ENCODE measurements around the gene MCRIP1.

Gene MCRIP1

DNA sequence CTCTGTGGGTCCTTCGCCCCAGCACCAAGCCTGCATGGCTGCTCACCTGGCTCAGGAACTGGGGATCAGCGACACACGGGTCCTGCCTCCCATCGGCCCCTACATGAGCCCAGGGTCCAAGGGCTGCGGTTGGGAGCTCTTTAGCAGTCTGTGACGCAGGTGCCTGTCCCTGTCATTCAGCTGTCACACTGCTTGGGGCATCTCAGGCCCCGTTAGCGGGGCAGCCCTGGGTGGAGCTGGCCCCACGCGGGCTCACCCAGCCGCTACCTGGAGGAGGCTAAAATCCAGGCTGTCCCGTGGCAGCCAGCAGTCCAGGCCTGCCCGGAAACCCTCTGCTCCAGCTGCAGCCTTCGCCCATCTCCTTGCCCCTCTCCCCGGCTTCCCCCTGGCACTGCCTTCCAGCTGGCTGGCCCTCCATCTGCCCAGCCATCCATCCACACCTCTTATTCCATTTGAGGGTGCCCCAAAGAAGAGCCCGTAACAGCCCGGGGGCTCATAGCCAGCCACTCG, 25.8 kb downstream of the MCRIP1 start:
- Histone ChIP-seq H2BK120ac (ENCODE audit: low read depth, low read length) (no peak overlapping the region), H3K23ac (ENCODE audit: low read depth, low read length, poor library complexity) (peak overlapping the region; percentile 89), H3K9ac (ENCODE audit: low read depth, low read length, poor library complexity) (peak overlapping the region; percentile 44), H3K4ac (ENCODE audit: low read length) (no peak overlapping the region), H3K4me3 (ENCODE audit: low read length in 2 of 2) (no peak overlapping the region), H3K79me1 (ENCODE audit: low read depth, low read length) (peaks cover 7% of the 10 kb centered on the region), H3K27me3 (ENCODE audit: control insufficient read depth in 3 of 3, insufficient read depth in 3 of 3, low read depth in 1 of 3, low read length in 3 of 3) (peaks cover 20 to 85% (median 56%) of the 10 kb centered on the region in 3 experiments), H3K18ac (ENCODE audit: low read length) (no peak overlapping the region), H2BK12ac (ENCODE audit: low read length) (no peak overlapping the region), H3K36me3 (replicated peaks in 1 of 2; ENCODE audit: control insufficient read depth in 2 of 2, insufficient read depth in 2 of 2, low read length in 2 of 2) (no peaks in the 10 kb centered on the region), H2BK15ac (ENCODE audit: low read length) (no peak overlapping the region), H2AFZ (ENCODE audit: low read length) (no peak overlapping the region), H3K4me2 (ENCODE audit: insufficient read depth, low read length, poor library complexity, severe bottlenecking) (no peak overlapping the region), H3K14ac (ENCODE audit: low read length) (no peak overlapping the region), H3K9me3 (replicated peaks in 1 of 2; ENCODE audit: control insufficient read depth in 2 of 2, insufficient read depth in 1 of 2, low read depth in 1 of 2, low read length in 2 of 2) (peaks cover under 1 to 2% of the 10 kb centered on the region in 2 donors), H4K8ac (ENCODE audit: low read depth, low read length) (no peak overlapping the region), H2AK5ac (ENCODE audit: low read depth, low read length) (peak overlapping the region; percentile 84), H2BK5ac (ENCODE audit: low read length) (no peak overlapping the region), H4K91ac (ENCODE audit: low read depth, low read length, poor library complexity) (no peak overlapping the region), H3K4me1 (ENCODE audit: control insufficient read depth in 2 of 2, insufficient read depth in 1 of 2, low read depth in 1 of 2, low read length in 2 of 2) (peaks cover 2 to 7% of the 10 kb centered on the region in 2 donors), H3K27ac (replicated peaks; ENCODE audit: low read length) (no peak overlapping the region)
- DNase-seq (ENCODE audit: low spot score) = no peak
- WGBS, 2 donors (ENCODE audit: extremely low coverage in 2 of 2, insufficient read length in 2 of 2, insufficient replicate concordance in 1 of 2) = no CpG with 5 or more reads among the region's 18 CpGs

GRCh38 chr17:81806461-81807209, 26.5 kb downstream of the MCRIP1 start:
- peak overlapping the region; percentile 57 for H3K18ac ChIP-seq (ENCODE audit: low read length)
- peak overlapping the region; percentile 44 for H3K9ac ChIP-seq (ENCODE audit: low read depth, low read length, poor library complexity)
- H3K4me1 ChIP-seq (ENCODE audit: control insufficient read depth in 2 of 2, insufficient read depth in 1 of 2, low read depth in 1 of 2, low read length in 2 of 2) = peaks cover 2 to 7% of the 10 kb centered on the region in 2 donors
- H2AK5ac ChIP-seq (ENCODE audit: low read depth, low read length) = peak overlapping the region; percentile 84
- H3K4ac ChIP-seq (ENCODE audit: low read length) = no peak overlapping the region
- H3K14ac ChIP-seq (ENCODE audit: low read length) = no peak overlapping the region
- H3K27me3 ChIP-seq (ENCODE audit: control insufficient read depth in 3 of 3, insufficient read depth in 3 of 3, low read depth in 1 of 3, low read length in 3 of 3) = peaks cover 20 to 90% (median 63%) of the 10 kb centered on the region in 3 experiments
- peaks cover 7% of the 10 kb centered on the region for H3K79me1 ChIP-seq (ENCODE audit: low read depth, low read length)
- peak overlapping the region; percentile 24 for H2BK5ac ChIP-seq (ENCODE audit: low read length)
- peak overlapping the region; percentile 55 for H3K23ac ChIP-seq (ENCODE audit: low read depth, low read length, poor library complexity)
- no peaks in the 10 kb centered on the region for H3K36me3 ChIP-seq (replicated peaks in 1 of 2; ENCODE audit: control insufficient read depth in 2 of 2, insufficient read depth in 2 of 2, low read length in 2 of 2)
- no peak overlapping the region for H2BK12ac ChIP-seq (ENCODE audit: low read length)
- H2AFZ ChIP-seq (ENCODE audit: low read length) = no peak overlapping the region
- no peak overlapping the region for H3K4me3 ChIP-seq (ENCODE audit: low read length in 2 of 2)
- no peak overlapping the region for H4K91ac ChIP-seq (ENCODE audit: low read depth, low read length, poor library complexity)
- H3K4me2 ChIP-seq (ENCODE audit: insufficient read depth, low read length, poor library complexity, severe bottlenecking) = no peak overlapping the region
- WGBS, 2 donors (ENCODE audit: extremely low coverage in 2 of 2, insufficient read length in 2 of 2, insufficient replicate concordance in 1 of 2) = no CpG with 5 or more reads among the region's 23 CpGs
- DNase-seq (ENCODE audit: low spot score) = no peak
- H3K27ac ChIP-seq (replicated peaks; ENCODE audit: low read length) = no peak overlapping the region
- peaks cover 2 to 4% of the 10 kb centered on the region in 2 donors for H3K9me3 ChIP-seq (replicated peaks in 1 of 2; ENCODE audit: control insufficient read depth in 2 of 2, insufficient read depth in 1 of 2, low read depth in 1 of 2, low read length in 2 of 2)
- H2BK120ac ChIP-seq (ENCODE audit: low read depth, low read length) = peak overlapping the region; percentile 18
- H2BK15ac ChIP-seq (ENCODE audit: low read length) = peak overlapping the region; percentile 49
- no peak overlapping the region for H4K8ac ChIP-seq (ENCODE audit: low read depth, low read length)

DNA sequence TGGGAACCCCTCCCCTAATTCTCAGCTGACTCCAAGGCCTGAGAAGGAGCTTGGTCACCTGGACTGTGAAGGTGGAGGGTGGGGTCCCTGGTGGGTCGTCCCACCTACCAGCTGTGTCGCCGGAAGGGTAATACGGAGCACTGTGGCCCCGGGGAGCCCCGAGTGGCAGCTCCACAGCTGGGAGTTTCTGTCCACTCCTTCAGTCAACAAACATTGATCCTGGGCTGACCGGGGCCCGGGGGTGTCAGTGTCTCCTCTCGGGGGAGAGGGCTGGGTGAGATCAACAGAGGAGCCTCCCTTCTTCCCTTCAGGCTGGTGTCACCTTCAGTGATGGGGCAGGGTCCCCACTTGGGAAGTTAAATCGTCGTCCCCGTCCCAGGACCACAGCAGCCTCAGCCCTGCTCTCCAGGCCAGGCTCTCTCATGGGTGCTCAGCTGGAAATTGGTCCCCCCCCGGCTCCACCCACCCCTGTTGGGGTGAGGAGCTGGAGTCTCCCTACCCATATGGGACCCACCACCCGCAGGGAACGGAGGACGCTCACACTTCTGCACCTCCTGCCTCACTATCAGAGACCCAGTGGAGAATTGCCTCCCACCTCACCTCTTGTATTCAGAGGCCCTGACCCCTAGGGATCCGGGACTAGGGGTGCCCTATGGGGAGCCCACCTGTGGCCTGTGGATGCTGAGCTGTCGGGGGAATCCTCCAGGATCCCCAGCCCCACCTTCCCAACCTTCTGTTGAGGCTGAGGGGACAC, 27.2 kb downstream of the MCRIP1 start:
- Histone ChIP-seq H3K27me3 (ENCODE audit: control insufficient read depth in 3 of 3, insufficient read depth in 3 of 3, low read depth in 1 of 3, low read length in 3 of 3) (peaks cover 20 to 91% (median 70%) of the 10 kb centered on the region in 3 experiments), H2AFZ (ENCODE audit: low read length) (no peak overlapping the region), H2BK12ac (ENCODE audit: low read length) (no peak overlapping the region), H3K23ac (ENCODE audit: low read depth, low read length, poor library complexity) (peak overlapping the region; percentile 20), H3K27ac (replicated peaks; ENCODE audit: low read length) (no peak overlapping the region), H3K4ac (ENCODE audit: low read length) (peak overlapping the region; percentile 23), H3K14ac (ENCODE audit: low read length) (no peak overlapping the region), H3K79me1 (ENCODE audit: low read depth, low read length) (peaks cover 7% of the 10 kb centered on the region), H3K4me1 (ENCODE audit: control insufficient read depth in 2 of 2, insufficient read depth in 1 of 2, low read depth in 1 of 2, low read length in 2 of 2) (peaks cover 2 to 7% of the 10 kb centered on the region in 2 donors), H3K9ac (ENCODE audit: low read depth, low read length, poor library complexity) (no peak overlapping the region), H2BK5ac (ENCODE audit: low read length) (no peak overlapping the region), H2BK120ac (ENCODE audit: low read depth, low read length) (no peak overlapping the region), H3K4me2 (ENCODE audit: insufficient read depth, low read length, poor library complexity, severe bottlenecking) (no peak overlapping the region), H3K18ac (ENCODE audit: low read length) (no peak overlapping the region), H2BK15ac (ENCODE audit: low read length) (peak overlapping the region; percentile 49), H4K8ac (ENCODE audit: low read depth, low read length) (no peak overlapping the region), H2AK5ac (ENCODE audit: low read depth, low read length) (peak overlapping the region; percentile 53), H3K36me3 (replicated peaks in 1 of 2; ENCODE audit: control insufficient read depth in 2 of 2, insufficient read depth in 2 of 2, low read length in 2 of 2) (no peaks in the 10 kb centered on the region), H3K9me3 (replicated peaks in 1 of 2; ENCODE audit: control insufficient read depth in 2 of 2, insufficient read depth in 1 of 2, low read depth in 1 of 2, low read length in 2 of 2) (peaks cover 4 to 10% of the 10 kb centered on the region in 2 donors), H3K4me3 (ENCODE audit: low read length in 2 of 2) (no peak overlapping the region), H4K91ac (ENCODE audit: low read depth, low read length, poor library complexity) (no peak overlapping the region)
- WGBS, 2 donors (ENCODE audit: extremely low coverage in 2 of 2, insufficient read length in 2 of 2, insufficient replicate concordance in 1 of 2) = no CpG with 5 or more reads among the region's 18 CpGs
- no peak for DNase-seq (ENCODE audit: low spot score)

Data from neuronal stem cell (in vitro differentiated cells).